HTR-8/SVneo (cell line): ENCODE results near the gene CNPY2.
"Not testable (repeated sequence)": the region's sequence is repeated elsewhere in the genome, so short reads cannot be mapped to it uniquely, and the experiment has no call there.

Source experiments
- DNase-seq: peaks from one replicate; pipeline ENCODE4 v3.0.0; 2011; ENCODE audit warnings: low spot score, mixed read lengths; ENCODE audit not compliant: insufficient read length
- FAIRE-seq: peaks from 2 replicates; lab custom pipeline; 2011; peaks lifted over from hg19 to GRCh38; lab: Jason Lieb, UNC

The CNPY2 gene

DNA sequence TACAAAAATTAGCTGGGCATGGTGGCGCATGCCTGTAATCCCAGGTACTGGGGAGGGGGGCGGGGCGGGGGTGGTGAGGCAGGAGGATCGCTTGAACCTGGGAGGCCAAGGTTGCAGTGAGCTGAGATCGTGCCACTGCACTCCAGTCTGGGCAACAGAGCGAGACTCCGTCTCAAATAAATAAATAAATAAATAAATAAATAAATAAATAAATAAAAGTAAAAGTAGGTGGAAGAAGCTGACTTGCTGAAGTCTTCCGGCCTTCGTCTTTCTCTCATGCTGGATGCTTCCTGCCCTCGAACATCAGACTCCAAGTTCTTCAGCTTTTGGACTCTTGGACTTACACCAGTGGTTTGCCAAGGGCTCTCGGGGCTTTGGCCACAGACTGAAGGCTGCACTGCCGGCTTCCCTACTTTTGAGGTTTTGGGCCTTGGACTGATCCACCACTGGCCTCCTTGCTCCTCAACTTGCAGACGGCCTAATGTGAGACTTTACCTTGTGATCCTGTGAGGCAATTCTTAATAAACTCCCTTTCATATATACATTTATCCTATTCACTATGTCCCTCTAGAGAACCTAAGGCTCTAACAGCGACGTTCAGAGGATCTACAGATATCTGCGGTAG, 49.6 kb downstream of the CNPY2 start:
- not testable (repeated sequence) for DNase-seq, FAIRE-seq

DNA sequence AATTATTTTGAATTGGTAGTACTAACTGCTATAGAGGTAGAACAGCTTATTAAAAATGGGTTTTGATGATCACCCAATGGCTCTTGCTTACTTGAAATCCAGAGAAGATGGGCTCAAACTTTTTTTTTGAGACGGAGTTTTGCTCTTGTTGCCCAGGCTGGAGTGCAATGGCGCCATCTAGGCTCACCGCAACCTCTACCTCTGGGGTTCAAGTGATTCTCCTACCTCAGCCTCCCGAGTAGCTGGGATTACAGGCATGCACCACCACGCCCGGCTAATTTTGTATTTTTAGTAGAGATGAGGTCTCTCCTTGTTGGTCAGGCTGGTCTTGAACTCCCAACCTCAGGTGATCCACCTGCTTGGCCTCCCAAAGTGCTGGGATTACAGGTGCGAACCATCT, 52.8 kb downstream of the CNPY2 start:
- DNase-seq, FAIRE-seq: not testable (repeated sequence)

DNA sequence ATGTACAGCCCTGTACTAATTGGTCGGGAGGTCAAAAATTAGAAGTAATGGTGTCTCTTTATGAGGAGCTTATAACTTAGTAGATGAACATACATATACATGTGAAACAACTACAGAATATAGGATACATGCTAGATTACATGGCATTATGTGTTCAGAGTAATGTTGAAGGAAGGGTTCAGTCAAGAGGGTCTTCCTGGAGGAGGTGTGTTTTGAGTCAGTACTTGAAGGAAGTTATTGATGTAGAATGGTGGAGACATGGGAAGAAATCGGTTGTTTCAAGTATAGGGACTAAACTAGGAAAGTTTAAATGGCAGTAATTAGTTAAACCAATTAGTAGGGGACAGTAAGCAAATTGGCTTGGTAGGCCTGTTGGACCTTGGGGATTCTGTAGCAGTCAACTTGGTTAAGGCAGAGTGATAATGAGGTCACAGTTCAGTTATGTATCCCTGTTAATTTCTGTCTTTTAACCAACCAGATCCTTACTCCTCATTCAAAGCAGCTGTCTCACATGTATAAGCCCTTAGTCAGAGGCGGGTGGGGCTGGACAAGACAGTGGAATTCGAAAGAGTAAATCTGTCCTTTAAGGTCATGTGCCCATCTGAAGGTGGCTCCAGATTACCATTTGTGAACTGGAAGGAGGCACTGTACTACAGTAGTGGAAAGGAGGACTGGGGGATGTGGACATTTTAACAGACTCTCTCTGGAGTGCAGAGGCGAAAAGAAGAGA, 54.1 kb downstream of the CNPY2 start:
- DNase-seq (peak; percentile 83), FAIRE-seq (no peak)

DNA sequence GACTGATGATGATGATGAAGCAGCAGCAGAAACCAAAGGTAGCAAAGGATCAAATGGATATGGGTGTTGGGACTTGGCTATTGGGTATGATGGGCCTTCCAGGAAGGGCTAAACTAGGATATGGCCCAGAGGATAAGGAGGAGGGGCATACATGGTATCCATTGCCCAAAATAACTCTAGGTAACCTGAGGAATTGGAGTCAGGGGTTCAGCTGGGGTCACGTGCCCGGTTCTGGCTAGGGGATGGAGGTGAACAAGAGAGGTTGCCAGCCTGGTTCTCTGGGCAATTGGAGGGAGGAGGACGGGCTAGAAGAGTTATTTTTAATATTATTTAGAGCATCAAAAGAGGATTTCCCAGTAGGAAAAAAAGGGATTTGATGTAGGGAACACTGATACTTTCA, 54.9 kb downstream of the CNPY2 start:
- FAIRE-seq (no peak), DNase-seq (no peak)

DNA sequence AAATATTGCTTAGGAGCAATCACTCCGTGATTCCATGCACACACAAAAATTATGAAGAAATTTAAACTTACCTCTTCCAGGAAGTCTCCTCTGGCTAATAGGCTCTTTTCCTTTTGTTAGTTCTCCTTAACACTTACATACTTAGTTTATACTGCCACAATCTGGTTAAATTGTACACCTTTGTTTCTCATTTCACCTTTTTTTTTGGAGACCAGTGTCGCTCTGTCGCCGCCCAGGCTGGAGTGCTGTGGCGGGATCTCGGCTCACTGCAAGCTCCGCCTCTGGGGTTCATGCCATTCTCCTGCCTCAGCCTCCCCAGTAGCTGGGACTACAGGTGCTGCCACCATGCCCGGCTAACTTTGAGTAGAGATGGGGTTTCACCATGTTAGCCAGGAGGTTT, 55.4 kb downstream of the CNPY2 start:
- no peak for DNase-seq
- FAIRE-seq = no peak
